ENCODE results near the gene DSE.

DSE gene

DNA sequence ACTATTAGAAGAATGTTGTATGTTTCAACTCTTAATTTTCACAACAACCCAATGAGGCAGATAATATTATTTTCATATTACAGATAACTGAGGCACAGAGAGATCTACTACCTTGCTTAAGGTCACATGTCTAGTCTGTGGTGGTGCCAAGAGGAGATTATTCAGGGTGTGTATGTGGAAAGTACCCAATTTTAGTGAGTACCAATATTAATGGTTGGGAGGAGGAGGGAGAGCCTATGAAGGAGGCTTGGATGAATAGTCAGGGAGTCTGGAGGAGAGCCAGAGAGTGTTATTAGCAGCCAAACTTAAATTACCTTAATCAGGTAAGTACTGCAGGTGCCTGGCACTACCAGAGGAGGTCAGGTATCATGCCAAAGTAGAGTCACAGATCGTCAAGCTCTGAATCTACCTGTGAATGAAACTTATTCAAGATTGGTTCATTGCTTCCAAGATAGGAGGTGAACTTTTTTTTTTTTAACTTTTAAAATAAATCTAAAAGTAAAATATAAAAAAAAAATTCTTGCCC lies 79.5 kb downstream of the DSE start:
- DNase-seq, result no peak

GRCh38 chr6:116450769-116451740 lies 80.3 kb downstream of the DSE start:
- no peak for DNase-seq

GRCh38 chr6:116451916-116452315 lies 81.2 kb downstream of the DSE start:
- DNase-seq, result no peak

DNA sequence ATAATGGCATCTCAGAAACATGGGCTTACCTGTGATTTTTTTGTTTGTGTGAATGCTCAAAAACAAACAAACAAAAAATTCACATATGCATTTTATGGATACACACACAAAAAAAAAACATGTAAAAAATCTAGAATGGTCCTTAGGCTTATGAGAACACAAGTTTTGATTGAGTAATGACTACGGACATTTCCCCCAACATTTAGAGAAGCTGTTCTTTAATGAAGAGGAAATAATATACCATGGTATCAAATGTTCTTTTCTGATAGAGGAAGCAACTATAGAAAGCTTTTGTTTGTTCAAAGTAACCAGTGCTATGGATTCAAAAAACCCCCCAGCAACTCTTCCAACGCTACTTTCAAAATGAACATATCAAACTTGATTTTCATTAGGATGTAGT lies 81.8 kb downstream of the DSE start:
- no peak for DNase-seq

DNA sequence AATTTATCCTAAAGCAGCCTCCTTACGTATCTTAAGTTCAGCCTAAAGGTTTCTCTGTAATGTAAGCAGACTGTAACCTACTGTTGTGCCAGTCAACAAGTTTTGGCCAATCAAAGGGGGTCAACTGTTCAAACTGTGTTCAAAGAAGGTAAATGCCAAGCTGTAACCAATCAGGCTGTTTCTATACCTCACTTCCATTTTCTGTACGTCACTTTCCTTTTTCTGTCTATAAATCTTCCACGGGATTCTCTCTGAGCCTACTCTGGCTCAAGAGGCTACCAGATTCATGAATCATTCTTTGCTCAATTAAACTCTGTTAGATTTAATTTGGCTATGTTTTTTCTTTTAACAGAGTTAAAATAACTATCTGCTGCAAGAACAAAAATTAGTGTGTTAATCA lies 85.4 kb downstream of the DSE start:
- DNase-seq, result no peak

GRCh38 chr6:116456927-116457326 lies 86.2 kb downstream of the DSE start:
- DNase-seq, result no peak

DNA sequence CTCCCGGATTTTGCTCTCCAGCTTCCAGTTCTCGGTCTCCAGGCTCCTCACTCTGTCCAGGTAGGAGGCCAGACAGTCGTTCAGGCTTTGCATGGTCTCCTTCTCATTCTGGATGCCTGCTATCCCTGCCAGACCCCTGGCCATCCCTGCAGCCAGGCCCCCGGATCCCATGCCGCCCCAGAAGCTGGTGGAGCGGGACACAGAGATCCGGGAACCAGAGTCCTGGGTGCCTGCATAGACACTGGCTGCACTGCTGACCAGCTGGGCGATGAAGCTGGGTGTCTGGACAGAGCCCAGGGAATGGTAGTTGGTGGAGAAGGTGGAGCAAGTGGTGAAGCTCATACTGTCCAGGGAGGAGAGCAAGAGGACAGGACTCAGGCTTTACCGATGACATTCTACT lies 87.5 kb downstream of the DSE start:
- no peak for DNase-seq

GRCh38 chr6:116459927-116460326 lies 89.2 kb downstream of the DSE start:
- DNase-seq, result no peak

DNA sequence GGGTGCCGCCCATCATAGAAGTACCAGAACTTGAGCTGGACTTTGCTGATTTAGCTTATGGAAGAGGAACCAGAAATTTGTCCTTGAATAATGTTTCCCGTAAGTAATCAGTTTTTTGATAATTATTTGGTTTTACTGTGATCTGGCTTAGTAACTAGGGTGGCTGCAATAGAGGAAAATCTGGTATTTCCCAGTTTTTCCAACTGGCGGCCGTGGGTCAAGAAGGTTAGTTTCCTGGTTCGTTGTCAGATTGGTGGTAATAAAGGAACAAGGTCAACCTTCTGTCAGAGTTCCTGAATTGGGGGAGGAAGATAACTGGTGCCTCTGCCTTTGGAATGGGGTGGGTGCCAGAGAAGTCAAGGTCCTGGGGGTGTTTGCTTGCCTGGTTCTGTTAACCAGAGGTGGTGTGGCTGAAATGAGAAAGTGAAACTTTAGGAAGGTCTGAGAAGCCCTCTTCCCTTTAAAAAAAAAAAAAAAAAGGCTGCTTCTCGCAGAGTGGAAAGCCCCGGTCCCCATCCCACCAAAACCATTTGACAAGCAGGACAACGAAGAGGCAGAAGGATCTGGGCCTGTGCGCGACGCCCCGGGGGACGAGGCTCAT lies 90.7 kb downstream of the DSE start, which contains the start of gene CALHM6:
TSS of gene CALHM6 (plus strand) at position 45 of the 601 bp plus-strand sequence. CDS start at position 600, 555 bp downstream.
- no peak for DNase-seq

DNA sequence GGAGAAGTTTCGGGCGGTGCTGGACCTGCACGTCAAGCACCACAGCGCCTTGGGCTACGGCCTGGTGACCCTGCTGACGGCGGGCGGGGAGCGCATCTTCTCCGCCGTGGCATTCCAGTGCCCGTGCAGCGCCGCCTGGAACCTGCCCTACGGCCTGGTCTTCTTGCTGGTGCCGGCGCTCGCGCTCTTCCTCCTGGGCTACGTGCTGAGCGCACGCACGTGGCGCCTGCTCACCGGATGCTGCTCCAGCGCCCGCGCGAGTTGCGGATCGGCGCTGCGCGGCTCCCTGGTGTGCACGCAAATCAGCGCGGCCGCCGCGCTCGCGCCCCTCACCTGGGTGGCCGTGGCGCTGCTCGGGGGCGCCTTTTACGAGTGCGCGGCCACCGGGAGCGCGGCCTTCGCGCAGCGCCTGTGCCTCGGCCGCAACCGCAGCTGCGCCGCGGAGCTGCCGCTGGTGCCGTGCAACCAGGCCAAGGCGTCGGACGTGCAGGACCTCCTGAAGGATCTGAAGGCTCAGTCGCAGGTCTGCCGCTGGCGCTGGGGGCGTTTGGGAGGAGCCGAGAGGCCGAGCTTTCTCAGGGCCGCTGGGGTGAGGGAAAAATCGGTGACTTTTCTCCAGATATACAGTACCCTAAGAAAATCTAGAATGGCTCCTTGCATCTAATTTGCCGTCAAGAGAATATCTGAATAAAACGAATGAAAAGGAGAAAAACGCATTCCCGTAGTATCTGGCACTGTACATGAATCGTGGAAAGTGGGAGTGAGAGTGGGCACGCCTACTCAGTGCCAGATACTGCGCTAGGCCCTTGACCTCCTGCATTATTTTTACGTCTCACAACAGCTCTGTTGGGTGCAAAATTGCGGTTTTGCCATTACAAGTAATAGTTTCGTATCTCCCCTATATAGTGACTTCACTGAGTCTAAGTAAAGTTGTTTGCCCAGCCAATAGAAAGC lies 91.5 kb downstream of the DSE start:
- peak; percentile 43 for DNase-seq

DNA sequence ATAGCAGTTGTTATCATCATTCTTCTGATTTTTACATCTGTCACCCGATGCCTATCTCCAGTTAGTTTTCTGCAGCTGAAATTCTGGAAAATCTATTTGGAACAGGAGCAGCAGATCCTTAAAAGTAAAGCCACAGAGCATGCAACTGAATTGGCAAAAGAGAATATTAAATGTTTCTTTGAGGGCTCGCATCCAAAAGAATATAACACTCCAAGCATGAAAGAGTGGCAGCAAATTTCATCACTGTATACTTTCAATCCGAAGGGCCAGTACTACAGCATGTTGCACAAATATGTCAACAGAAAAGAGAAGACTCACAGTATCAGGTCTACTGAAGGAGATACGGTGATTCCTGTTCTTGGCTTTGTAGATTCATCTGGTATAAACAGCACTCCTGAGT lies 92.6 kb downstream of the DSE start:
- DNase-seq, result no peak

DNA sequence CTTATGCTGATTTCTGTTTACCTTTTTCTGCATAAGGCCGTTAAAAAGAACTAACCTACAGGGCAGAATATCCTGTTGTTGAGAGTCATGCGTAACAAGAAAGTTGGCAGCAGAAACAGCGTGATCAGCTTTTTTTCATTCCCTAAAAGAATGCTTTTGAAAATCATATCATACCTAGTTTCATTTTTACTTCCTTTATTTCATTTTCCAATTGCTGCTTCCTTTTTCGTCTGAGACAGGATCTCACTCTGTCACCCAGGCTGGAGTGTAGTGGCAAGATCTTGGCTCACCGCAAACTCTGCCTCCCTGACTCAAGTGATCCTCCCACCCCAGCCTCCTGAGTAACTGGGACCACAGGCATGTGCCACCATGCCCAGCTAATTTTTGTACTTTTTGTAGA lies 94.5 kb downstream of the DSE start:
- no peak for DNase-seq

DNA sequence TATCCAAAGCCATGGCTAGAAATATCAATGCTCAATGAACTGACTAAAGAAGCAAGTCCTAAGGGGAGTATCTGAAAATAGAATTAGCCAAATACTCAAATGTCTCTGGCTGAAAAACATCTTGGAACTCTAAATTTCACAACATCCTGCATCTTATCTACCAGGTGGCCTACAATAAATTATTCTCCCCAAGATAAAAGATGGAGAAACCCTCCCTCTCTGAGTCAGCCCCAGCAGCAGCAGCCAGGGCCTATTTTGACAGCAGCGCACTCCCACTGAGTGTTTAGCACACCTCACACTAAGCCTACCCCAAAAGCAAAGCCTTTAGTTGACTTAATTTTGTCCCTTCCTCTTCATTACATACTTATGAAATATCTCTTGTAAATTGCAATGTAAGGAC lies 96.3 kb downstream of the DSE start:
- DNase-seq, result no peak

DNA sequence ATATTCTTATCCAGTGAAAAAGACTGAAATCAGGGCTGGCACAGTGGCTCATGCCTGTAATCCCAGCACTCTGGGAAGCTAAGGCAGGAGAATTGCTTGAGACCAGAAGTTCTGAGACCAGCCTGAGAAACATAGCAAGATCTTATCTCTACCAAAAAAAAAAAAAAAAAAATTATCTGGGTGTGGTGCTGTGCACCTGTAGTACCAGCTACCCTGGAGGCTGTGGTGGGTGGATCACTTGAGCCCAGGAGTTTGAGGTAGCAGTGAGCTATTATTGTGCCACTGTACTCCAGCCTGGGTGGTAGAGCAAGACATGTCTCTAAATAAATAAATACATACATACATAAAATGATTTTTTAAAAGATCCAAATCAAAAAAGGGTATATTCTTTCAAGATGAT lies 96.8 kb downstream of the DSE start:
- DNase-seq, result no peak

GRCh38 chr6:116468293-116468692 lies 97.5 kb downstream of the DSE start:
- no peak for DNase-seq

DNA sequence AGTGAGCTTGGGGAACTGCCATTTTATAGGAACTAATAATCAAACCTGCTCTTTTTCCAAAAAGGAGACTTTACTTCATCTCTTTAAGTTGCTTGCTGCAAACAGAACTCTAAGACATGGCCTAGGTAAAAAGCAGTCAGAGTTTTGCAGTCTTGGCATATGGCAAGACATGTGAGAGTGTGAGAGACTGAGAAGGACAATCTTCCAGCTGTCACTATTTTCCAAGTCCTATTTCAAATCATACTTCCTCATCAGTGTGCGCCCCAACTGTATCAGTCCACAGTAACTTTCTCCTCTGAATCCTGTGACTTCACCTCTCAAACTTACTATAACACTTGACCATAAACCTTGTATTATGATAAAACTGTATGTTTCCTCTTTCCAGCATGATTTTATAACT lies 100.8 kb downstream of the DSE start:
- no peak for DNase-seq

- no peak for DNase-seq
These were observed 102.0 kb downstream of the DSE start for GRCh38 chr6:116472706-116473105.

DNA sequence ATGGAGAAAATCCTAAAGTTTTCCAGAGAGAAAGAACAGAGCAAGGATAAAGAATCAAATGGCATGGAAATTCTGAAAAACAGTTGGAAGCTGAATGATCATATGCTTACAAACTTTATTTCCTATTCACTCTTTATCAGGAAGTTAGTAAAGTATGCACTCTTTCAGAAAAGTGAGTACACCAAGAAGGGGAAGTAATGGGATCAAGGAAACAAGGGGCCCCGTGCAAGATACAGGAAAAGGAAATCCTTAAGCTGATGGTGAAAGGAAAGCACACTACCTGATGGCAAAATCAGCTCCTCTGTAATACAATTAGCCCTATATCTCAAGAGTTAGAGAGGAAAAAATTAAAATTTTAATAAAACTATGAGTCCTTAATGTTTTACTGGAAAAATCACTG lies 104.4 kb downstream of the DSE start:
- no peak for DNase-seq

GRCh38 chr6:116476002-116476678 lies 105.4 kb downstream of the DSE start:
- no peak for DNase-seq

GRCh38 chr6:116482780-116483179 lies 112.0 kb downstream of the DSE start:
- no peak for DNase-seq

- DNase-seq, result no peak
These were observed 112.9 kb downstream of the DSE start for GRCh38 chr6:116483616-116484015.

DNA sequence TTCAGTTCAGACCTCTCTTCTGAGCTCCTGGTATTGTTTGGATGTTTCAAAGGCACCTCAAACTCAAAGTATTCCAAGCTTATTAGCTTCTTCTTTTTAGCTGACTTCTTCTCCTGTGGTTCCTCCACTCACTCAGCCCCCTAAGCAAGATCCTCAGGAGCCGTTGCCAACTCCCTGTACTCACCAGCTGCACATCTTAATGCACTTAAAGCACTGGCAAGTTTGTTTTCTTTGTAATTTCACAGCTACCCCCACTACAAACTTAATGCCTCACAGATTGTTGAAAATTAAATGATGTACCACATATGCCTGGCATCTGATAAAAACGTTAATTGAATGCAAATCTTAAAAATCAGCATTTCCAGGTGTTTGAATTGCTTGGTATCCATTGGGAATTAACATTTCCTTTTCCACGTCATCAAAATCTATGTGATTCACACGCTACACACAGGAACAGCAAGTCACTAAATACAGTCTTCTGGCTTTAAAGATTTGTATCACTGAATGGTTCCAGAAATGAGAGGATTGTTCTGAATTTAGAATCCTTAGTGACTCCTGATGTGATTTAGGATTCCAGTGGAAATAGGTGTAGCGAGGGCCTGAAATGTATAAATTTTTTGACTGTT lies 114.9 kb downstream of the DSE start:
- DNase-seq, result no peak
